ENCODE results near the gene PPP1R9B. TPM values are rescaled to one million over a fixed set of nuclear protein-coding genes. Genes with fewer than 3 reads are reported as not detected.

PPP1R9B gene
- total RNA-seq, 1 donor from 2014 or later = 73.6 TPM

GRCh38 chr17:50148226-50149090 is 2.0 kb downstream of the PPP1R9B start:
- Histone ChIP-seq H2AFZ (ENCODE audit: low read depth, low read length) (no peak overlapping the region), H3K4me1 (ENCODE audit: insufficient read depth, low read length) (peaks cover 39% of the 10 kb centered on the region), H3K9ac (ENCODE audit: low read length) (peak overlapping the region; percentile 71), H3K4me3 (ENCODE audit: insufficient read depth, low read depth, low read length) (peak overlapping the region; percentile 71), H3K9me3 (ENCODE audit: insufficient read depth, low read depth, low read length) (no peaks in the 10 kb centered on the region), H4K20me1 (ENCODE audit: insufficient read depth, low read length) (peaks cover 58% of the 10 kb centered on the region), H3K4me2 (ENCODE audit: low read length) (peak overlapping the region; percentile 89), H3K27ac (ENCODE audit: low read depth, low read length) (peak overlapping the region; percentile 3), H3K27me3 (ENCODE audit: insufficient read depth, low read length) (no peaks in the 10 kb centered on the region), H3K79me2 (ENCODE audit: insufficient read depth, low read length) (peaks cover 72% of the 10 kb centered on the region), H3K36me3 (ENCODE audit: insufficient read depth, low read length) (peaks cover 9% of the 10 kb centered on the region)
- no peaks in the 10 kb centered on the region for H3K27me3 Mint-ChIP-seq (ENCODE audit: low read depth, unreplicated experiment)
- FAIRE-seq = no peak
- H3K4me1 Mint-ChIP-seq (ENCODE audit: low read depth, unreplicated experiment) = peaks cover 14% of the 10 kb centered on the region
- peaks cover 14% of the 10 kb centered on the region for H3K36me3 Mint-ChIP-seq (ENCODE audit: low read depth, unreplicated experiment)
- DNase-seq (ENCODE audit: low read depth) = no peak
- peak overlapping the region; percentile 92 for H3K4me3 Mint-ChIP-seq (ENCODE audit: unreplicated experiment)
- H3K27ac Mint-ChIP-seq (ENCODE audit: unreplicated experiment) = peak overlapping the region; percentile 18
- H3K9me3 Mint-ChIP-seq (ENCODE audit: unreplicated experiment) = no peaks in the 10 kb centered on the region
- no peak for TF ChIP-seq CTCF (IDR thresholded peaks at IDR 0.05; ENCODE audit: insufficient read depth, low read depth, low read length)
- no peak for TF ChIP-seq EZH2 (IDR thresholded peaks at IDR 0.05; ENCODE audit: insufficient read depth, low read length)

GRCh38 chr17:50147841-50148225 is 2.6 kb downstream of the PPP1R9B start:
- Mint-ChIP-seq H3K27ac (ENCODE audit: unreplicated experiment) (no peak overlapping the region), H3K9me3 (ENCODE audit: unreplicated experiment) (no peaks in the 10 kb centered on the region), H3K27me3 (ENCODE audit: low read depth, unreplicated experiment) (no peaks in the 10 kb centered on the region), H3K36me3 (ENCODE audit: low read depth, unreplicated experiment) (peaks cover 20% of the 10 kb centered on the region), H3K4me3 (ENCODE audit: unreplicated experiment) (peak overlapping the region; percentile 92), H3K4me1 (ENCODE audit: low read depth, unreplicated experiment) (peaks cover 14% of the 10 kb centered on the region)
- DNase-seq (ENCODE audit: low read depth) (no peak), FAIRE-seq (no peak)
- Histone ChIP-seq H3K27me3 (ENCODE audit: insufficient read depth, low read length) (no peaks in the 10 kb centered on the region), H3K4me1 (ENCODE audit: insufficient read depth, low read length) (peaks cover 39% of the 10 kb centered on the region), H4K20me1 (ENCODE audit: insufficient read depth, low read length) (peaks cover 63% of the 10 kb centered on the region), H3K79me2 (ENCODE audit: insufficient read depth, low read length) (peaks cover 78% of the 10 kb centered on the region), H3K4me2 (ENCODE audit: low read length) (peak overlapping the region; percentile 89), H3K4me3 (ENCODE audit: insufficient read depth, low read depth, low read length) (peak overlapping the region; percentile 71), H3K36me3 (ENCODE audit: insufficient read depth, low read length) (peaks cover 12% of the 10 kb centered on the region), H2AFZ (ENCODE audit: low read depth, low read length) (no peak overlapping the region), H3K27ac (ENCODE audit: low read depth, low read length) (peak overlapping the region; percentile 0), H3K9ac (ENCODE audit: low read length) (peak overlapping the region; percentile 71), H3K9me3 (ENCODE audit: insufficient read depth, low read depth, low read length) (no peaks in the 10 kb centered on the region)
- TF ChIP-seq EZH2 (IDR thresholded peaks at IDR 0.05; ENCODE audit: insufficient read depth, low read length) (no peak), CTCF (IDR thresholded peaks at IDR 0.05; ENCODE audit: insufficient read depth, low read depth, low read length) (no peak)

Measured in astrocyte (in vitro differentiated cells and primary cell).